ENCODE measurements around the gene DLL3.

Gene DLL3

GRCh38 chr19:39544911-39545310 lies 46.2 kb downstream of the DLL3 start:
- TF ChIP-seq, protein P1, sequence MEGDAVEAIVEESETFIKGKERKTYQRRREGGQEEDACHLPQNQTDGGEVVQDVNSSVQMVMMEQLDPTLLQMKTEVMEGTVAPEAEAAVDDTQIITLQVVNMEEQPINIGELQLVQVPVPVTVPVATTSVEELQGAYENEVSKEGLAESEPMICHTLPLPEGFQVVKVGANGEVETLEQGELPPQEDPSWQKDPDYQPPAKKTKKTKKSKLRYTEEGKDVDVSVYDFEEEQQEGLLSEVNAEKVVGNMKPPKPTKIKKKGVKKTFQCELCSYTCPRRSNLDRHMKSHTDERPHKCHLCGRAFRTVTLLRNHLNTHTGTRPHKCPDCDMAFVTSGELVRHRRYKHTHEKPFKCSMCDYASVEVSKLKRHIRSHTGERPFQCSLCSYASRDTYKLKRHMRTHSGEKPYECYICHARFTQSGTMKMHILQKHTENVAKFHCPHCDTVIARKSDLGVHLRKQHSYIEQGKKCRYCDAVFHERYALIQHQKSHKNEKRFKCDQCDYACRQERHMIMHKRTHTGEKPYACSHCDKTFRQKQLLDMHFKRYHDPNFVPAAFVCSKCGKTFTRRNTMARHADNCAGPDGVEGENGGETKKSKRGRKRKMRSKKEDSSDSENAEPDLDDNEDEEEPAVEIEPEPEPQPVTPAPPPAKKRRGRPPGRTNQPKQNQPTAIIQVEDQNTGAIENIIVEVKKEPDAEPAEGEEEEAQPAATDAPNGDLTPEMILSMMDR (IDR thresholded peaks at IDR 0.05; ENCODE audit: extremely low read depth, missing control alignments): no peak
- no peak for DNase-seq (ENCODE audit: low spot score)

DNA sequence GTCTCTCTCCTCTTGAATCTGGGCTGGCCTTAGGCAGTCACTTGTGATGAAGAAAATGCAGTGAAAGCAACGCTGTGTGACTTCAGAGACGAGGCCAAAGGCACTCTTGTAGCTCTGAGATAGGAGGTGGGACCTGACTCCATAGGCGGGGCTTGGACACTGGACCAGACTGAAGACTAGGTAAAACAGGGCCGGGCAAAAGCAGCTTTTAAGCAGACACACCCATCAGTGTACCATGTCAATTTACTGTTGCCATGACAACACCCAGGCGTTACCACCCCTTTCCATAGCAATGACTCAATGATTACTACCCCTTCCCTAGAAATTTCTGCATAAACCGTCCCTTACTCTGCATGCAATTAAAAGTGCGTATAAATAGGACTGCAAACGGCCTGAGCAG lies 47.9 kb downstream of the DLL3 start:
- DNase-seq (ENCODE audit: low spot score): no peak
- TF ChIP-seq, protein P1 (IDR thresholded peaks at IDR 0.05; ENCODE audit: extremely low read depth, missing control alignments): no peak

DNA sequence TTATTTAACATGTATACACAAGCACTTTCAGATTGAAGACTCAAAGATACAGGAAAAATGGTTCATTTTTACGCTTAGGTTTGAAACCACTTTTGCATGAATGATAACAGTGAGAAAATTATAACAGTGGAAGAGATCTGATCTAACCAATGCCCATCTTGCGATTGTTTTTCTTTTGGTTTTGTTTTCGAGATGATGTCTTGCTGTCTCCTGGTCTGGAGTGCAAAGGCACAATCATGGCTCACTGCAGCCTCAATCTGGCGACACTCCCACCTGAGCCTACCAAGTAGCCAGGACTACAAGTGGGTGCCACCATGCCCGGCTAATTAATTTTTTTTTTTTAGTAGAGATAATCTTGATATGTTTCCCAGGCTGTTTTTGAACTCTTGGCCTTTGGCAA lies 51.5 kb downstream of the DLL3 start:
- no peak for DNase-seq (ENCODE audit: low spot score)
- TF ChIP-seq, protein P1 (IDR thresholded peaks at IDR 0.05; ENCODE audit: extremely low read depth, missing control alignments): no peak

DNA sequence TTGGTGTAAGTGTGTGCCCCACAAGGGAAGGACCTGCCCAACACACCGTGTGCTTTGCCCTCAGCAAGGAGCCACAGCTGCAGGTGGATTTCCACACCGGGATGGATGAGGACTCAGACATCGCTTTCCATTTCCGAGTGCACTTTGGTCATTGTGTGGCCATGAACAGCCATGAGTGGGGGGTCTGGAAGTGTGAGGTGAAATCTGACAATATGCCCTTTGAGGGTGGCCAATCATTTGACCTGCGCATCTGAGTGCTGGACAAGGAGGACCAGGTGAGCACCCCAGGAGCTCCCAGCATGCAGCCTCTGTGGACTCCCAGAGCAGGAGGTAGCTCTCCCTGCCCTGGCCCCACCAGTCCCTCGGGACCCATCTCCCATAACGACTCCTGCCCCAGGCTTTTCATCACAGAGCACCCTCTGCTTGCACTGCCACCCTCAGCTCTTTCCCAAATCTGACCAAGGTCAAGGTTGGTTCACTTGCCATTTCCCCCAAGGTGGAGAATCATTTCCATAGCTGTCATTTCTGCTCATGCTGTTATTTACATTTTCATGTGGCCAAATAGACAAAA lies 54.4 kb downstream of the DLL3 start:
- DNase-seq (ENCODE audit: low spot score): no peak
- TF ChIP-seq, protein P1 (IDR thresholded peaks at IDR 0.05; ENCODE audit: extremely low read depth, missing control alignments): no peak

GRCh38 chr19:39554701-39555311 lies 56.1 kb downstream of the DLL3 start:
- TF ChIP-seq, protein P1 (IDR thresholded peaks at IDR 0.05; ENCODE audit: extremely low read depth, missing control alignments): no peak
- DNase-seq (ENCODE audit: low spot score): no peak

DNA sequence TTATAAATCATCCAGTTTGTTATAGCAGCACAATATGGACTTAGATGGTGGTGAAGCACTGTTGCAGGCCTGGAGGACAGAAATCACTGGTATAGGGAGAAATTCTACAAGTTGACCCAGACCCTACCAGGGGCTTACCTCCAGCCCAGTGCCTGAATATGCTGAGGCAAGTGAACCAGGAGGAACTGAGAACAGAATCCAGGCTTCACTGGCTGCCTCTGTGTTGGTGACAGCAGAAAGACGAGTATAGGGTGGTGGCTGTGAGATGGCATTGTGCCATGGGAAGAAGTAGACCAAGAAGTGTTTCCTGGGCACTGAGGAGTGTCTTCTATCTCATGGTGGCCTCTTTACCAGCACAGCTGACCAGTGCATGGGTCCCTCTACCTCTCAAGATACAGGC lies 57.1 kb downstream of the DLL3 start:
- DNase-seq (ENCODE audit: low spot score): no peak
- TF ChIP-seq, protein P1 (IDR thresholded peaks at IDR 0.05; ENCODE audit: extremely low read depth, missing control alignments): no peak
